T-cell (primary cell): ENCODE measurements around the gene RAB3C. TPM values are rescaled to one million over a fixed set of nuclear protein-coding genes. Genes with fewer than 3 reads are reported as not detected.
"Not testable (repeated sequence)": the region's sequence is repeated elsewhere in the genome, so short reads cannot be mapped to it uniquely, and the experiment has no call there.

Source experiments
- ATAC-seq, 4 experiments: fragments of 200-7000 bp in 3 of 4; fragments of 150-1000 bp in 1 of 4; cut with Tn5 transposase; replicated peaks in 1 of 4; 1 replicate in 3 of 4; 2 replicates in 1 of 4; pipeline ENCODE4 v1.10.0; 2021; ENCODE audit warnings: moderate library complexity in 3 of 4, mild to moderate bottlenecking in 2 of 4, moderate number of reproducible peaks in 1 of 4
- CTCF ChIA-PET, 2 donors: fragments of 300-600 bp; sonication (Branson Sonifier 250); formaldehyde crosslinking; loops; one replicate each; lab custom pipeline; 2022; ENCODE audit warnings: antibody characterized with exemption in 2 of 2; lab: Charles Lee
- POLR2A ChIA-PET, 2 donors: fragments of 300-600 bp; sonication (Branson Sonifier 250); formaldehyde crosslinking; loops; one replicate each; lab custom pipeline; 2022; ENCODE audit warnings: antibody characterized with exemption in 2 of 2; lab: Charles Lee
- DNase-seq, 35 experiments: peaks; one replicate each; pipeline versions ENCODE4 v3.0.0 to v3.0.0-alpha.2; 2013 to 2023
- H3K27ac ChIP-seq: one replicate; pipeline ENCODE4 v1.5.1; 2013; ENCODE audit warnings: low read length
- H3K27me3 ChIP-seq, 2 experiments: replicated peaks in 1 of 2; 1 replicate in 1 of 2; 2 replicates in 1 of 2; pipeline versions ENCODE4 v1.6.1 to v1.7.0; 2013; ENCODE audit warnings: low read length in 1 of 2, mixed read lengths in 1 of 2; ENCODE audit not compliant: control insufficient read depth in 2 of 2, insufficient read depth in 2 of 2; ENCODE audit errors: extremely low read depth in 1 of 2
- H3K36me3 ChIP-seq, 2 donors: 1 replicate in 1 of 2; 2 replicates in 1 of 2; pipeline versions ENCODE4 v1.6.1 to v1.7.0; 2013; ENCODE audit warnings: low read length in 1 of 2; ENCODE audit not compliant: control insufficient read depth in 2 of 2, insufficient read depth in 1 of 2; ENCODE audit errors: extremely low read depth in 1 of 2
- H3K4me1 ChIP-seq, 2 experiments: 1 replicate in 1 of 2; 2 replicates in 1 of 2; pipeline versions ENCODE4 v1.6.1 to v1.7.0; 2013; ENCODE audit warnings: low read length in 2 of 2, mixed read lengths in 1 of 2; ENCODE audit not compliant: insufficient read depth in 2 of 2, control insufficient read depth in 1 of 2; ENCODE audit errors: extremely low read depth in 1 of 2
- H3K4me3 ChIP-seq, 2 donors: 1 replicate in 1 of 2; 2 replicates in 1 of 2; pipeline versions ENCODE4 v1.5.1 to v1.7.0; 2013; ENCODE audit warnings: mild to moderate bottlenecking in 2 of 2, low read length in 1 of 2, moderate library complexity in 1 of 2; ENCODE audit not compliant: control insufficient read depth in 1 of 2; ENCODE audit errors: extremely low read depth in 1 of 2
- H3K9me3 ChIP-seq: 2 replicates; pipeline ENCODE4 v1.7.0; 2013
- H3K27ac Mint-ChIP-seq, 2 donors: one replicate each; pipeline ENCODE4 v1.8.0; 2020 to 2021; ENCODE audit warnings: mild to moderate bottlenecking in 2 of 2, mixed read lengths in 2 of 2
- H3K27me3 Mint-ChIP-seq, 2 donors: one replicate each; pipeline ENCODE4 v1.8.0; 2021 to 2022; ENCODE audit warnings: mixed read lengths in 2 of 2
- H3K36me3 Mint-ChIP-seq: one replicate; pipeline ENCODE4 v1.8.0; 2021; ENCODE audit warnings: mixed read lengths
- H3K4me1 Mint-ChIP-seq, 3 donors: one replicate each; pipeline ENCODE4 v1.8.0; 2020 to 2022; ENCODE audit warnings: mixed read lengths in 3 of 3, mild to moderate bottlenecking in 1 of 3
- H3K4me3 Mint-ChIP-seq, 3 donors: one replicate each; pipeline ENCODE4 v1.8.0; 2020 to 2022; ENCODE audit warnings: mild to moderate bottlenecking in 3 of 3, mixed read lengths in 3 of 3, moderate library complexity in 3 of 3
- H3K9me3 Mint-ChIP-seq, 3 donors: one replicate each; pipeline ENCODE4 v1.8.0; 2020 to 2022; ENCODE audit warnings: mixed read lengths in 3 of 3
- WGBS: methylation state at CpG from one replicate; pipeline ENCODE4 v1.1.5; 2013; ENCODE audit warnings: missing lambda C conversion rate; ENCODE audit not compliant: insufficient coverage; 5-methylcytosine and 5-hydroxymethylcytosine counted together
- total RNA-seq, 35 experiments: library from RNA in 6 of 35; stranded (reverse) in 6 of 35; fragments of 120-200 nt in 1 of 35; gene quantifications; one replicate each; pipeline versions ENCODE4 v1.2.1 to v1.2.4 and lab custom pipeline; 2013 to 2026

Gene RAB3C
- total RNA-seq, 5 donors from 2014 or later (not counting 1 experiment from before 2014, with no cell fraction given), result not detected

DNA sequence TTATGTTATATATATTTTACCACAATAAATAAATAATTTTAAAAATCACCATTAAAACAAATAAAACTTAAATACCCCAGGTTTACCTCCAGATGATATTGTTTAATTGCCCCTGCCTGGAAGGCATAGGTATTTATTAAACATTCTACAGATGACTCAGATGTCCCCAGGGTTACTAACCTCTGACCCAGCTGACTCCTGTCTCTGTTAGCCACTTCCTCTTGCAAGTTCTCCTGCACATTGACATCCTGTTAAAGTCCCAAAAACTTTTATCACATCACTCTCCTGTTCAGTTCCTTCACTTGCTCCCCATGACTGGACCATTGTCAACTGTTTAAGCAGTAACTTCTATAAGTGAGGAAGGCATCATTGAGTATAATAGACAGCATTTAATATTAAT lies 37.0 kb upstream of the RAB3C start:
- POLR2A ChIA-PET, result no interaction called here
- ATAC-seq, result no peak
- Histone ChIP-seq H3K27ac (no peak overlapping the region), H3K36me3 (no peaks in the 10 kb centered on the region), H3K9me3 (no peaks in the 10 kb centered on the region), H3K4me1 (no peaks in the 10 kb centered on the region), H3K27me3 (no peaks in the 10 kb centered on the region), H3K4me3 (no peak overlapping the region)
- Mint-ChIP-seq H3K36me3 (no peaks in the 10 kb centered on the region), H3K27me3 (peaks cover 3 to 4% of the 10 kb centered on the region in 2 donors), H3K4me1 (peaks cover 0 to 4% (median 0%) of the 10 kb centered on the region in 3 donors), H3K9me3 (peaks cover 3 to 4% (median 4%) of the 10 kb centered on the region in 3 donors), H3K4me3 (no peak overlapping the region), H3K27ac (no peak overlapping the region)
- DNase-seq, result peak in 1 of 35 experiments; percentile 1
- CTCF ChIA-PET, result no interaction called here

DNA sequence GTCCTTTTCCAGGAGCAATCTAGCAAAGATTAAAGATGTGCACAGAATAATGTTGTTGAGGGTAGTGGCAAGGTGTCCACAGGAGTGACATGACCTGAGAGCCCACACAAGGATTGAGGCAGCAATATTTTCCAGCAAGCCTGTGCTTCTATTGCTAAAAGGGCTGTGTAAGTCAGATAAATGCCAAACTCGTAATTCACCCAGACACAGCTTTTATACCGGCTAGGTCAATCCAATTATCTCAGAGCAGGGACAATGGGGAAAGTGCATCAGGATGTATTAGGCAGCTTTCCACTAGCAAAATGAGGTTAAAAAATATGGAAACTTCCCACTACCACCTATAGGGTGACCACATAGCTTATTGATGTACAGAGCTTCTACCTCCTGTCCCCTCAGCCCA lies 34.8 kb upstream of the RAB3C start:
- ATAC-seq, result no peak
- Histone ChIP-seq H3K27ac (no peak overlapping the region), H3K4me1 (no peaks in the 10 kb centered on the region), H3K9me3 (no peaks in the 10 kb centered on the region), H3K4me3 (no peak overlapping the region), H3K36me3 (no peaks in the 10 kb centered on the region), H3K27me3 (no peaks in the 10 kb centered on the region)
- Mint-ChIP-seq H3K36me3 (no peaks in the 10 kb centered on the region), H3K4me1 (peaks cover 0 to 4% (median 0%) of the 10 kb centered on the region in 3 donors), H3K27me3 (peaks cover 3 to 4% of the 10 kb centered on the region in 2 donors), H3K27ac (no peak overlapping the region), H3K4me3 (no peak overlapping the region), H3K9me3 (peaks cover 4 to 6% (median 4%) of the 10 kb centered on the region in 3 donors)
- WGBS, result no CpG with 5 or more reads among the region's 2 CpGs
- ChIA-PET POLR2A (no interaction called here), CTCF (no interaction called here)
- DNase-seq, result no peak

DNA sequence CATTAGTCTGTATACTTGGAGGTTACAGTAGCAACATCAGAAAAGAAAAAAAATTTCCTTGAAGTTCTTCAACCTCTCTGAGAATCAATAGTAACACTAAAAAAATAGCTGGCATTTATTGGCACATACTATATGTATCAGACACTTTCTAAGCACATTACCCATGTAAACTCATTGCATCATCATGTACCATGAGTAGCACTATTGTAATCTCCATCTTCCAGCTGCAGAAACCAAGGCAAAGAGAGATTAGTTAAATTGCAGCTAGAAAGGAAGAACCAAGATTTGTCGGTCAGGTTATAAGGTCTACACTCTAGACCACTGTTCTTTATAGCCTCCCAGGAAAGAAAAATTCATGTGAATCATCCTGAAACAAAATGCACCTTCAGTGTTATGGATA lies 31.4 kb upstream of the RAB3C start:
- no peaks in the 10 kb centered on the region for H3K36me3 Mint-ChIP-seq
- H3K9me3 Mint-ChIP-seq, result peaks cover 0 to 6% (median 4%) of the 10 kb centered on the region in 3 donors
- H3K4me1 ChIP-seq, result no peaks in the 10 kb centered on the region
- no peak overlapping the region for H3K4me3 ChIP-seq
- no peak overlapping the region for H3K4me3 Mint-ChIP-seq
- ATAC-seq (no peak), DNase-seq (no peak)
- H3K27ac Mint-ChIP-seq, result no peak overlapping the region
- no peaks in the 10 kb centered on the region for H3K36me3 ChIP-seq
- ChIA-PET POLR2A (no interaction called here), CTCF (no interaction called here)
- H3K27me3 Mint-ChIP-seq, result no peaks in the 10 kb centered on the region
- H3K27me3 ChIP-seq, result no peaks in the 10 kb centered on the region
- no peak overlapping the region for H3K27ac ChIP-seq
- no peaks in the 10 kb centered on the region for H3K4me1 Mint-ChIP-seq
- no peaks in the 10 kb centered on the region for H3K9me3 ChIP-seq
- WGBS, result no CpG with 5 or more reads among the region's 1 CpG

DNA sequence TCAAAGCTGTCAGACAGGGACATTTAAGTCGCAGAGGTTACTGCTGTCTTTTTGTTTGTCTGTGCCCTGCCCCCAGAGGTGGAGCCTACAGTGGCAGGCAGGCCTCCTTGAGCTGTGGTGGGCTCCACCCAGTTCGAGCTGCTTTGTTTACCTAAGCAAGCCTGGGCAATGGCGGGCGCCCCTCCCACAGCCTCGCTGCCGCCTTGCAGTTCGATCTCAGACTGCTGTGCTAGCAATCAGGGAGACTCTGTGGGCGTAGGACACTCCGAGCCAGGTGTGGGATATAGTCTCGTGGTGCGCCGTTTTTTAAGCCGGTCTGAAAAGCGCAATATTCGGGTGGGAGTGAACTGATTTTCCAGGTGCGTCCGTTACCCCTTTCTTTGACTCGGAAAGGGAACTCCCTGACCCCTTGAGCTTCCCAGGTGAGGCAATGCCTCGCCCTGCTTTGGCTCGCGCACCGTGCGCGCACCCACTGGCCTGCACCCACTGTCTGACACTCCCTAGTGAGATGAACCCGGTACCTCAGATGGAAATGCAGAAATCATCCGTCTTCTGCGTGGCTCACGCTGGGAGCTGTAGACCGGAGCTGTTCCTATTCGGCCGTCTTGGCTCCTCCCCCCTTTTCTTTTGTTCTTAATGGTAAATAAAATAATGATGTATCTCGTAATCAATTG lies 25.1 kb upstream of the RAB3C start:
- POLR2A ChIA-PET, H3K4me3 Mint-ChIP-seq, H3K27ac ChIP-seq, H3K27ac Mint-ChIP-seq, H3K9me3 ChIP-seq, H3K36me3 Mint-ChIP-seq, CTCF ChIA-PET, H3K4me1 ChIP-seq, H3K27me3 Mint-ChIP-seq, H3K27me3 ChIP-seq, H3K4me1 Mint-ChIP-seq, H3K9me3 Mint-ChIP-seq, DNase-seq, H3K36me3 ChIP-seq, ATAC-seq, H3K4me3 ChIP-seq: not testable (repeated sequence)
- WGBS, result 87% methylated on average over 16 of the region's 32 CpGs

DNA sequence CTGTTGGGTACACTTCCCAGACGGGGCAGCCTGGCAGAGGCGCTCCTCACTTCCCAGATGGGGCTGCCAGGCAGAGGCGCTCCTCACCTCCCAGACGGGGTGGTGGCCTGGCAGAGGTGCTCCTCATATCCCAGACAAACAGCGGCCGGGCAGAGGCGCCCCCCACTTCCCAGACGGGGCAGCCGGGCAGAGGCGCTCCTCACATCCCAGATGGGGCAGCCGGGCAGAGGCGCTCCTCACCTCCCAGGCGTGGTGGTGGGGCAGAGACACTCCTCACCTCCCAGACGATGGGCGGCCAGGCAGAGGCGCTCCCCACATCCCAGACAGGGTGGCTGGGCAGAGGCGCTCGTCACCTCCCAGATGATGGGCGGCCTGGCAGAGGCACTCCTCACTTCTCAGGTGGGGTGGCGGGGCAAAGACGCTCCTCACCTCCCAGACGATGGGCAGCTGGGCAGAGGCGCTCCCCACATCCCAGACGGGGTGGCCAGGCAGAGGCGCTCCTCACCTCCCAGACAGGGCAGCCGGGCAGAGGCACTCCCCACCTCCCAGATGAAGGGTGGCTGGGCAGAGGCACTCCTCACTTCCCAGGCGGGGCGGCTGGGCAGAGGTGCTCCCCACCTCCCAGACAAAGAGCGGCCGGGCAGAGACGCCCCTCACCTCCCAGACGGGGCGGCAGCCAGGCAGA lies 19.7 kb upstream of the RAB3C start:
- DNase-seq, CTCF ChIA-PET, H3K27ac ChIP-seq, H3K27me3 ChIP-seq, H3K4me1 ChIP-seq, POLR2A ChIA-PET, H3K36me3 Mint-ChIP-seq, H3K9me3 Mint-ChIP-seq, H3K4me3 Mint-ChIP-seq, H3K4me1 Mint-ChIP-seq, H3K27ac Mint-ChIP-seq, ATAC-seq, H3K4me3 ChIP-seq, H3K36me3 ChIP-seq, H3K9me3 ChIP-seq, H3K27me3 Mint-ChIP-seq: not testable (repeated sequence)
- WGBS, result 90% methylated on average over 14 of the region's 33 CpGs

DNA sequence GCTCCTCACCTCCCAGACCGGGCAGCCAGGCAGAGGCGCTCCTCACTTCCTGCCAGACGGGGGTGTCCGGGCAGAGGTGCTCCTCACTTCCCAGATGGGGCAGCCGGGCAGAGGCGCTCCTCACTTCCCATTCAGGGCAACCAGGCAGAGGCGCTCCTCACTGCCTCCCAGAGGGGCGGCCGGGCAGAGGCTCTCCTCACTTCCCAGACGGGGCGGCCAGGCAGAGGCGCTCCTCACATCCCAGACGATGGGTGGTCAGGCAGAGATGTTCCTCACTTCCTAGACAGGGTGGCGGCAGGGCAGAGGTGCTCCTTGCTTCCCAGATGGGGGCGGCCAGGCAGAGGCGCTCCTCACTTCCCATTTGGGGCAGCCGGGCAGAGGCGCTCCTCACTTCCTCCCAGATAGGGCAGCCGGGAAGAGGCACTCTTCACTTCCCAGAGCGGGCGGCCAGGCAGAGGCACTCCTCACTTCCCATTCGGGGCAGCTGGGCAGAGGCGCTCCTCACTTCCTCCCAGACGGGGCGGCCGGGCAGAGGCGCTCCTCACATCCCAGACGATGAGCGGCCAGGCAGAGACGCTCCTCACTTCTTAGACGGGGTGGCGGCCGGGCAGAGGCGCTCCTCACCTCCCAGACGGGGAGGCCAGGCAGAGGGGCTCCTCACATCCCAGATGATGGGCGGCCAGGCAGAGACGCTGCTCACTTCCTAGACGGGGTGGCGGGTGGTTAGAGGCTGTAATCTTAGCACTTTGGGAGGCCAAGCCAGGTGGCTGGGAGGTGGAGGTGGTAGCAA lies 18.6 kb upstream of the RAB3C start:
- 85% methylated on average over 25 of the region's 39 CpGs for WGBS
- POLR2A ChIA-PET, H3K27me3 ChIP-seq: not testable (repeated sequence)

More for the DNA sequence above, 18.6 kb upstream of the RAB3C start:
- H3K4me3 Mint-ChIP-seq, DNase-seq, H3K36me3 ChIP-seq, H3K27ac ChIP-seq, H3K4me1 ChIP-seq, H3K4me3 ChIP-seq, H3K36me3 Mint-ChIP-seq, H3K27me3 Mint-ChIP-seq, ATAC-seq, H3K4me1 Mint-ChIP-seq, H3K9me3 ChIP-seq, H3K27ac Mint-ChIP-seq: not testable (repeated sequence)
- H3K9me3 Mint-ChIP-seq, result peaks cover 0 to 13% (median 3%) of the 10 kb centered on the region in 3 donors
- CTCF ChIA-PET, result interaction anchor here in 1 of 2 donors (0.5 kb wide), 1 partner anchor 11 kb away, joined by 3 read pairs; no protein-coding TSS in a partner anchor
